Spinal cord (tissue), 10 donors: Measurements from ENCODE around the gene NUP42. TPM values are rescaled to one million over a fixed set of nuclear protein-coding genes. Genes with fewer than 3 reads are reported as not detected.
"Not testable (repeated sequence)": the region's sequence is repeated elsewhere in the genome, so short reads cannot be mapped to it uniquely, and the experiment has no call there.

Experiments
- DNase-seq, 6 donors: peaks; one replicate each; pipeline versions ENCODE4 v3.0.0 to v3.0.0-alpha.2; 2013 to 2015; ENCODE audit warnings: low spot score in 6 of 6, low read depth in 4 of 6
- H3K27ac ChIP-seq: one replicate; pipeline ENCODE4 v1.5.1; 2013; ENCODE audit warnings: low read depth, low read length, control low read depth
- H3K27me3 ChIP-seq: one replicate; pipeline ENCODE4 v1.6.1; 2013; ENCODE audit warnings: low read length; ENCODE audit not compliant: control insufficient read depth, insufficient read depth
- H3K36me3 ChIP-seq: one replicate; pipeline ENCODE4 v1.6.1; 2013; ENCODE audit warnings: low read length; ENCODE audit not compliant: control insufficient read depth, insufficient read depth
- H3K4me1 ChIP-seq: one replicate; pipeline ENCODE4 v1.6.1; 2013; ENCODE audit warnings: low read length; ENCODE audit not compliant: control insufficient read depth, insufficient read depth
- H3K4me3 ChIP-seq: one replicate; pipeline ENCODE4 v1.5.1; 2013; ENCODE audit warnings: low read depth, low read length, control low read depth
- H3K9me3 ChIP-seq: one replicate; pipeline ENCODE4 v1.6.1; 2013; ENCODE audit warnings: low read length; ENCODE audit not compliant: control insufficient read depth, insufficient read depth
- WGBS: methylation state at CpG from one replicate; pipeline ENCODE4 v1.1.5; 2013; ENCODE audit warnings: missing lambda C conversion rate; ENCODE audit not compliant: insufficient coverage; 5-methylcytosine and 5-hydroxymethylcytosine counted together
- polyA plus RNA-seq, 2 donors: library from polyadenylated mRNA; unstranded; fragments of 120-200 nt; gene quantifications; one replicate each; pipeline ENCODE4 v1.2.1, GENCODE V29; 2013; ENCODE audit not compliant: insufficient read length in 2 of 2
- total RNA-seq, 2 donors: library from RNA; depleted of rRNA in 1 of 2; stranded (reverse); fragments of 120-200 nt in 1 of 2; fragments of >200 nt in 1 of 2; gene quantifications; one replicate each; pipeline versions ENCODE4 v1.2.3 to v1.2.4, GENCODE V29; 2013 to 2014
- donor health status: healthy.

Gene NUP42
- total and polyA plus RNA-seq, 4 donors, result 57.0 to 83.6 (median 63.6) TPM

GRCh38 chr7:23167691-23168090 lies 14.2 kb upstream of the NUP42 start:
- Histone ChIP-seq H3K27ac (no peak overlapping the region), H3K36me3 (peaks cover 11% of the 10 kb centered on the region), H3K9me3 (no peaks in the 10 kb centered on the region), H3K4me1 (no peaks in the 10 kb centered on the region), H3K4me3 (no peak overlapping the region), H3K27me3 (no peaks in the 10 kb centered on the region)
- no peak for DNase-seq
- WGBS, result 93% methylated on average over 2 of the region's 5 CpGs

GRCh38 chr7:23168111-23168885 lies 13.6 kb upstream of the NUP42 start:
- no peaks in the 10 kb centered on the region for H3K27me3 ChIP-seq
- peaks cover 11% of the 10 kb centered on the region for H3K36me3 ChIP-seq
- 92% methylated on average over 2 of the region's 8 CpGs for WGBS
- H3K9me3 ChIP-seq, result no peaks in the 10 kb centered on the region
- no peak overlapping the region for H3K4me3 ChIP-seq
- no peaks in the 10 kb centered on the region for H3K4me1 ChIP-seq
- no peak overlapping the region for H3K27ac ChIP-seq
- DNase-seq, result no peak

DNA sequence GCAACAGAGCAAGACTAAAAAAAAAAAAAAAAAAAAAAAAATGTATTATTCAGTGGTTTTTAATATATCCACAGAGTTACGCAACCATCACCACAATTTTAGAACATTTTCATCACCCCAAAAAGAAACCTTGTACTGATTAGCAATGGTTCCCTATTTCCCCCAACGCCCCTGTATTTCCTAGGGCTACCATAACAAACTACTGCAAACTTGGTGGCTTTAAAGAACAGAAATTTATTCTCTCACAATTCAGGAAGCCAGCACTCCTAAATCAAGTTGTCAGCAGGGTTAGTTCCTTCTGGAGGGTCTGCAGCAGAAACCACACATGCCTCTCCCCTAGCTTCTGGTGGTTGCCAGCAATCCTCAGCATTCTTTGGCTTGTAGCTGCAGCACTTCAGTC lies 5.9 kb upstream of the NUP42 start:
- no peak for DNase-seq
- H3K36me3 ChIP-seq, result peaks cover 5% of the 10 kb centered on the region
- H3K27ac ChIP-seq, result no peak overlapping the region
- H3K9me3 ChIP-seq, result no peaks in the 10 kb centered on the region
- H3K4me1 ChIP-seq, result peaks cover under 1% of the 10 kb centered on the region
- no peaks in the 10 kb centered on the region for H3K27me3 ChIP-seq
- H3K4me3 ChIP-seq, result no peak overlapping the region
- 100% methylated on average over 1 of the region's 2 CpGs for WGBS

GRCh38 chr7:23183279-23184012 lies 1.6 kb downstream of the NUP42 start:
- H3K27me3 ChIP-seq, result no peaks in the 10 kb centered on the region
- peaks cover 19% of the 10 kb centered on the region for H3K4me1 ChIP-seq
- H3K4me3 ChIP-seq, result no peak overlapping the region
- H3K9me3 ChIP-seq, result no peaks in the 10 kb centered on the region
- DNase-seq, result no peak
- H3K27ac ChIP-seq, result no peak overlapping the region
- WGBS, result 95% methylated on average over 17 of the region's 20 CpGs
- H3K36me3 ChIP-seq, result peaks cover 13% of the 10 kb centered on the region

DNA sequence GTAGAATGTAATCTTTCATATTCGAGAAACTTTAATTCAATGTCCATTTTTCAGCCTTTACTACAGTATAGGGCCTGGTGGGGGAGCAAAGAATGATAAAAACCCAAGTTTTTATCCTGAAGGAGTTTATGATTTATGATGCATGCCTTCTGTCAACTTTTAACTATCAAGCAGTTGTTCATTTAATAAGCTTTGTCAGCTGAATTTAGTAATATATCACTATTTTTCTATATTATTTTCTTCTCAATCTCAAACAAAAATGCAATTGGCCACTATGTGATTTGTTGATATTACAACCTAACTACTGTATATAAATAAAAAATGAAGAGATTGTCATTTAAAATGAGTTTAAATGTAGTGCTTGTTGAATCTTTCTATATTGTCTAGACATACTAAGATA lies 2.4 kb downstream of the NUP42 start:
- Histone ChIP-seq H3K27me3 (no peaks in the 10 kb centered on the region), H3K4me1 (peaks cover 19% of the 10 kb centered on the region), H3K9me3 (no peaks in the 10 kb centered on the region), H3K4me3 (no peak overlapping the region), H3K36me3 (peaks cover 16% of the 10 kb centered on the region), H3K27ac (no peak overlapping the region)
- no CpG with 5 or more reads among the region's 1 CpG for WGBS
- no peak for DNase-seq

GRCh38 chr7:23184709-23185359 lies 3.0 kb downstream of the NUP42 start:
- Histone ChIP-seq H3K27ac (no peak overlapping the region), H3K4me3 (peak overlapping the region; percentile 2), H3K9me3 (no peaks in the 10 kb centered on the region), H3K36me3 (peaks cover 17% of the 10 kb centered on the region), H3K27me3 (no peaks in the 10 kb centered on the region), H3K4me1 (peaks cover 19% of the 10 kb centered on the region)
- DNase-seq, result peak in 5 of 6 donors; percentile 10 to 83 (median 58)
- no CpG with 5 or more reads among the region's 4 CpGs for WGBS

DNA sequence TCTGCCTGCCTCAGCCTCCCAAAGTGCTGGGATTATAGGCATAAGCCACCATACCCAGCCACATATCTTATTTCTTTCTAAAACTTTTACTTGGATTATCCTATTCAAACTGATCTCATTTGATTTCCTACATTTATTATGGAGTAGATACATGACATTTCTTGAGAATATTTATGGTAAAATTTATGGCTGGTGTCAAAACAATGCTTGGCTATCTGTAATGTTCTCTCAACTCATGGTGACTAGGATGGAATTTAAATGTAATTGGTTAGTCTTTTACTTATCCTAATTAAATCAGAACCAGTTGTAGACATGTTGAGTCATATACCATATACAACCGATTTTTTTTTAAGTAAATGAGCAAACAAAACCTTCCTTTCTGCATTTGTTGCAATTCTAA lies 4.1 kb downstream of the NUP42 start:
- no peaks in the 10 kb centered on the region for H3K27me3 ChIP-seq
- H3K36me3 ChIP-seq, result peaks cover 17% of the 10 kb centered on the region
- WGBS, result no CpG with 5 or more reads among the region's 1 CpG
- H3K4me3 ChIP-seq, result no peak overlapping the region
- no peak for DNase-seq
- H3K9me3 ChIP-seq, result no peaks in the 10 kb centered on the region
- peaks cover 18% of the 10 kb centered on the region for H3K4me1 ChIP-seq
- H3K27ac ChIP-seq, result no peak overlapping the region

DNA sequence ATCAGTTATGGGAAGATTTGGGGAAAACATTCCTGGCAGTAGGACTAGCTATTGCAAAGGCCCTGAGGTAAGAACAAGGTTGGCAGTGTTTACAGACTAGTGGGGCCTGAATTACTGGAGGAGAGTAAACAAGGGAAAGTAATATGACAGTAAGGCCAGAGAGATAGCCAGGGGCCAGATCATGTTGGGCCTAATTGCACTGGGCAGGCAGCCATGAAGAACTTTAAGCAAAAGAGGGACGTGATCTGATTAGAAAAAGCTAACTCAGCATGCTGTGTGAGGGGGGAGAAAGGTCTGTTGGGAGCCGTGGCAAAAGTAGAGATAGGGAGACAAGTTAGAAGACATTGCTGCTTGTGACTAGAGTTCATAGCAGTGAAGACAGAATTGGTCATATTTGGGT lies 9.2 kb downstream of the NUP42 start:
- peak in 2 of 6 donors; percentile 47 to 51 for DNase-seq
- no peaks in the 10 kb centered on the region for H3K4me1 ChIP-seq
- H3K27ac ChIP-seq, result no peak overlapping the region
- no peak overlapping the region for H3K4me3 ChIP-seq
- H3K36me3 ChIP-seq, result peaks cover 29% of the 10 kb centered on the region
- 41% methylated on average over 2 of the region's 2 CpGs for WGBS
- no peaks in the 10 kb centered on the region for H3K9me3 ChIP-seq
- H3K27me3 ChIP-seq, result no peaks in the 10 kb centered on the region

GRCh38 chr7:23193650-23194227 lies 11.9 kb downstream of the NUP42 start:
- DNase-seq, H3K9me3 ChIP-seq, H3K4me3 ChIP-seq, H3K27me3 ChIP-seq, H3K27ac ChIP-seq, H3K4me1 ChIP-seq: not testable (repeated sequence)
- WGBS, result 97% methylated on average over 22 of the region's 27 CpGs
- peaks cover 21% of the 10 kb centered on the region for H3K36me3 ChIP-seq
